HG02610 (cell line): ENCODE results near the gene RASGEF1B.

Source experiments
- ATAC-seq: cut with Tn5 transposase; IDR thresholded peaks from one replicate; pipeline ENCODE4 v1.9.1; 2021; ENCODE audit warnings: mild to moderate bottlenecking, moderate library complexity; ENCODE audit not compliant: unreplicated experiment

The RASGEF1B gene

DNA sequence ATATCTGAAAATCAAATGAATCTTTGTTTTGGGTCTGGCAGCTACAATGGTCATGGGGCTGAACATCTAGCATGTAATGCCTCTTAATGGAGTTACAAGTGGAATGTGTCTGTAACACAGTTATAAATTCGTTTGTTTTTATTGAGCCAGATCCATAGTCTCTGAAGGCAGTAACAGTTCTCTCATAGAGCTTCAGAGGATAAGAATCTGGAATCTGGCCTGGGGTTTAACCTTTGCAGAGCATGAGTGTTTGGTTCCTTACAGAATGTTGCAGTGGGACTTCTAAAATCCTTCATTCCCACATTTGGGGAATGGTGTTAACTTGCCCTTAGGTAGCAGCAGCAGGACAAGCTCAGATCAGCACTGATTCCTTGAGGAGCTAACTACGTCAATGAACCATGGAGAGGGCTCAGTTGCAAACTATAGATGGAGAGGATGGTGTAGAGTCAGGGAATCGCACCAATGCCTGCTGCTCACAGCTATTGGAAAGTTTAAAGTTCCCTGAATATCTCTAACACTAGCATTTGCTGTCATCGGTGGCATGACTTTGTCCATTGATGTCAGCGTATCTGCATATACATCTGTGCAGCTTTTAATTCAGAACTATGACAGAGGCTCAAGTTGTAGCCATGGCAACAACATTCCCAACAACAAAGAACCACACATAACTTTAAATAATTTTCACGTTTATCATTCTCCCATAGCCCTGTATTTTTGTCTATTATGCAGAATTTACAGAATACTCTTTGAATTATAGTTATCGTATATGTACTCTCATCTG is 72.2 kb downstream of the RASGEF1B start:
- no peak for ATAC-seq

DNA sequence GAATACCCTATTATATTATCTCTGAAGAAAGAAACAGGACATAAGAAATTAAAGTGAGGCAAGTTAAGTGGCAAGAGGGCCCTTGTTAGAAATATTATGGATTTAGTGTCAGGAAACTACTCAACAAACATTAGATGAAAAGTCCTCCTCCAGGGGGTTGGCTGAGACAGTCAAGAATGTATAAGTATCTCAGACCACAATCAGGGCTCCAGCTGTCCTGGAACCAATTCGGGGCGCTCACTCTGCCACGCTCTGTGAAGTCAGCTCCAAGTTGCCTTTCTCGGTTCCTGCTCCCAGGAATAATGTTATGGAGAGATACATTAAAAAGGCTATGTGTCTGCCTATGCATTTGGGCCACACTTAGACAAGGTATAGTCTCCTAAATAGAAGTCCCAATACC is 73.3 kb downstream of the RASGEF1B start:
- no peak for ATAC-seq

- no peak for ATAC-seq
Observed at GRCh38 chr4:81397635-81398034, 74.1 kb downstream of the RASGEF1B start.

DNA sequence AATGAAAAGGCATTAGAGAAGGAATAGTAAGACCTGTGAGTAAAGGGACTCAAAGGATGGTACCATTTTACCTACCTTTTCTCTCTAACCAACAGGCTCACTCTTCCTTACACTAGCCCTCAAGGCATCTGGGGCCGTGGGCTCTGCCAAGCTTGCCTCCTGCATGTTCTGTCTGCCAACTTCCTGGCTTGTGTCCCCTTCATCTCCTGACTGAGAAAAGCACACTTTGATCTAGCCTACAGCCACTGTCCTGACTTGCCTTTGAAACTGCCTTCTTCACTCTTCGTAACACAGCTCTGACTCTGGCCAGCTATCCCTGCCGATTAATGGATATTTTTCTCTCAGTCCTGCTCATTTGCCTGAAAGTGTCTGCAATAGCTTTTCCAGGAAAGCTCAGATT is 76.5 kb downstream of the RASGEF1B start:
- no peak for ATAC-seq

- ATAC-seq, result no peak
Observed at GRCh38 chr4:81392164-81392563, 79.5 kb downstream of the RASGEF1B start.

DNA sequence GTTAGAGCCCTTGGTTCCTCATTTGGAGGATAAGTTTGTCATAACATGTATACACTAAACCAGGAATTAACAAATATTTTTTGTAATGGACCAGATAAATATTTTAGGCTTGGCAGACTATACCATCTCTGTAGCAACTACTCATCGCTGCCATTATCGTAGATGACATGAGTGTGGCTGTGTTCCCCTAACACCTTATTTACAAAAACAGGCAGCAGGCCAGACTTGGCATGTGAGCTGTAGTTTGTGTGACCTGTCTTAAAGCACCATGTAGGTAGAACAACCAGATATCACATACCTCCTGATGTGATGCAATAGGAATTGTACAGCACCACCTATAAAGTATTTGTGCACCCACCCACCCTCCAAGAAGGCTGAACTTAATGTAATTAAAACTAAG is 82.0 kb downstream of the RASGEF1B start:
- ATAC-seq, result no peak

DNA sequence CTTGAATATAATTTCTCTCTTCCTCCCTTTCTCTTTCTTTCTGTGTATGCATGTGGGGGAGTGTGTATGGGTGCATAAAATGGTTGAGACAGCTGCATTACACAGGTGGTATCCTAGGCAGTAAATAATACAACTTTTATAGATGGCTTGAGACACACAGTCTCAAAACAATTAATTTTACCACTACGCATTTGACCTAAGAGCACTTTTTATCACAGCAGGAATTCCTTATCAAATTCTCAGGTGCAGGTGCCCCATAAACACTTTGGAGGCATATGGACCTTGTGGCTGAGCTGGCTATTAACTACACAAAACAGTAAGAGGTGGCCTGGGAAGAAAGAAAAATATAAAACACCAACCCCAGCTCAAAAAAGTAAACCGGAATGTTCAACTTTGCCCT is 91.3 kb downstream of the RASGEF1B start:
- ATAC-seq, result no peak

DNA sequence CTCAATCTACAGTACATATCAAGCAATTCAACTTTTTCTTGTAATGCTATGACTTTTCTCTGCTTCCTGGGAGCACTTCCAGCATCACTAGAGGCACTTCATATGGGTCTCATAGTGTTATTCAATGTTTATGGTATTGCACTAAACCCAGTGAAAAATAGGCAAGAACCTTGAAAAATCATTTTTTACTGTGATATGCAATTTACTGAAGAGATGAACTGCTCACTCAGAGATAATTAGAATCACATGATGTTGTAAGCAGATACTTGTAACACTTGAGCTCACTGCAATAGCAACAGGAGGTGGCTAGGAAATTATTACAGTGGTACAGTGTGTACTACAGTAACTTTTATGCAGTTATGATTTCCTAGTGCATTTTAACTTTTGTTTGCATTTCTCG is 93.3 kb downstream of the RASGEF1B start:
- ATAC-seq, result no peak

- ATAC-seq, result no peak
Observed at GRCh38 chr4:81377191-81377590, 94.5 kb downstream of the RASGEF1B start.

- ATAC-seq, result no peak
Observed at GRCh38 chr4:81376720-81377119, 95.0 kb downstream of the RASGEF1B start.
